GM19238 (cell line): Measurements from ENCODE around the gene PBXIP1.

Experiments used
- DNase-seq: peaks from one replicate; pipeline ENCODE4 v3.0.0; 2011; ENCODE audit warnings: low spot score; ENCODE audit not compliant: insufficient read length

Gene PBXIP1

DNA sequence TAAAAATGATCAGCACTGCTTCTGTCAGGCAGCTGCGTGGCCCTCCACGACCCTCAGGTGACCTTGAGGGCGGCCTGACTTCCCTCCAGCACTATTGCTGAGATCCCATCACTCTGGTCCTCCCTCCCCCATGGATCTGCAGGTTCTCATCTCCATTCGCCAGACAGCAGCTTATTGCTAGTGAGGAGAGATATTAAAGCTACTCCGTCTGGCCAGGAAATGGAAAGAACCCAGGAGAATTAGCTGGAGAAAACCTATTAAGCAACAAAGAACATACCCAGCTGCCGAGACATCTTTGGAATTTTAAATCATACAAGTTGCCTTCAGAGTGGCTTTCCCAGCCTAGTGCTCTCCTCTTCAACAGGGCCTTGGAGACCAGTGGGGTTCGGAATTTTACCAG is 60.1 kb downstream of the PBXIP1 start:
- DNase-seq: no peak
